ENCODE data around the gene RAB3C.

GRCh38 chr5:58617241-58617640 is 34.4 kb downstream of the RAB3C start:
- TF ChIP-seq CTCF (conservative IDR thresholded peaks at IDR 0.05 in 1 of 2, IDR thresholded peaks at IDR 0.05 in 1 of 2; ENCODE audit: extremely low read depth in 1 of 2, insufficient read depth in 1 of 2, low read depth in 1 of 2, low read length in 2 of 2) (no peak), EZH2 (IDR thresholded peaks at IDR 0.05; ENCODE audit: borderline replicate concordance, low read length) (no peak)

All from mammary epithelial cell (primary cell).